ENCODE measurements around the gene PPP2R2D.

DNA sequence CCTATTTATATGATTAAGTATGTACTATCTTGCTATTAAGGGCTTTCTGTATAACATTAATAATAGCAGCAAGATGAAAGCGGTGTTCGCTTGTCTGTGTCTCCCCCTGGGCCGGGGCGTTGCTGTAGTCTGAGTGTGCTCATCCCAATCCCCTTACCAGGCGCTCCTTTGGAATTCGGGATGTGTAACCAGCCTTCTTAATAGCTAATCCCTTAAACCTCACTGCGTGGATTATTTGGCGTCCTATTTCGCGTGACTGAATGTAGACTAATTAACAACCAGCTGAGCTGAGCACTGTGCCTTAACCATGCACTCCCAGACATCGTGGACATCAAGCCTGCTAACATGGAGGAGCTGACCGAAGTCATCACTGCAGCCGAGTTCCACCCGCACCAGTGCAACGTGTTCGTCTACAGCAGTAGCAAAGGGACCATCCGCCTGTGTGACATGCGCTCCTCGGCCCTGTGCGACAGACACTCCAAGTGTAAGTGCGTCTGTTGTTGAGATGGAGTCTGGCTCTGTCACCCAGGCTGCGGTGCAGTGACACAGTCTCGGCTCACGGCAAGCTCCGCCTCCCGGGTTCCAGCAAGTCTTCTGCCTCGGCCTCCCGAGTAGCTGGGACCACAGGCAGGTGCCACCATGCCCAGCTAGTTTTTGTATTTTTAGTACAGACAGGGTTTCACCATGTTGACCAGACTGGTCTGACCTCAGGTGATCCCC, 44.3 kb downstream of the PPP2R2D start:
- TF ChIP-seq POLR2A (IDR thresholded peaks at IDR 0.05; ENCODE audit: low read length) (no peak), GATA1 (IDR thresholded peaks at IDR 0.05; ENCODE audit: low read depth, low read length) (no peak)
